ENCODE measurements around the gene EARS2. TPM values are rescaled to one million over a fixed set of nuclear protein-coding genes. Genes with fewer than 3 reads are reported as not detected.

The EARS2 gene
- total and polyA plus RNA-seq, 2 donors (not counting 1 experiment from before 2014, with no cell fraction given) = 27.3 to 40.3 TPM

DNA sequence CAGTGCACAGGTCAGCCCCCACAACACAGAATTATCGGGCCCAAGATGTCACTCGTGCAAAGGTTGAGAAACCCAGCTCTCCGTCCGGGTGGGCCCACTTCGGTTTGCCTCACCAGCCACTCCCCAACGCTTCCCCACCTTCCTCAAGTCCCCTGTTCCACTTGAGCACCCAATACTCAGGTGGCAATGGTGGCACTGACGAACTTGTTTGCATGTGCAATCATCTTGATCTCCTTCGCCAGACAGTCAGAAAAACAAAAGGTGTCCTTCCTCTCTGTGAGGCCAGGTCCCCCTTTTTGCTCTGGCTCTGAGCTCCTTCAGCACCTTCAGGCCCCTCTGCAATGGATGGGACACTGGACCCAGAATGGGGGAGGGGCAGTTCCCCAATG, 50.5 kb downstream of the EARS2 start:
- no peak overlapping the region for H3K4me2 ChIP-seq (ENCODE audit: extremely low read depth, insufficient read depth, low read length)
- no peaks in the 10 kb centered on the region for H3K27me3 ChIP-seq (ENCODE audit: control insufficient read depth, insufficient read depth, low read length)
- H2AFZ ChIP-seq (ENCODE audit: low read length) = no peak overlapping the region
- TF ChIP-seq, protein P1, sequence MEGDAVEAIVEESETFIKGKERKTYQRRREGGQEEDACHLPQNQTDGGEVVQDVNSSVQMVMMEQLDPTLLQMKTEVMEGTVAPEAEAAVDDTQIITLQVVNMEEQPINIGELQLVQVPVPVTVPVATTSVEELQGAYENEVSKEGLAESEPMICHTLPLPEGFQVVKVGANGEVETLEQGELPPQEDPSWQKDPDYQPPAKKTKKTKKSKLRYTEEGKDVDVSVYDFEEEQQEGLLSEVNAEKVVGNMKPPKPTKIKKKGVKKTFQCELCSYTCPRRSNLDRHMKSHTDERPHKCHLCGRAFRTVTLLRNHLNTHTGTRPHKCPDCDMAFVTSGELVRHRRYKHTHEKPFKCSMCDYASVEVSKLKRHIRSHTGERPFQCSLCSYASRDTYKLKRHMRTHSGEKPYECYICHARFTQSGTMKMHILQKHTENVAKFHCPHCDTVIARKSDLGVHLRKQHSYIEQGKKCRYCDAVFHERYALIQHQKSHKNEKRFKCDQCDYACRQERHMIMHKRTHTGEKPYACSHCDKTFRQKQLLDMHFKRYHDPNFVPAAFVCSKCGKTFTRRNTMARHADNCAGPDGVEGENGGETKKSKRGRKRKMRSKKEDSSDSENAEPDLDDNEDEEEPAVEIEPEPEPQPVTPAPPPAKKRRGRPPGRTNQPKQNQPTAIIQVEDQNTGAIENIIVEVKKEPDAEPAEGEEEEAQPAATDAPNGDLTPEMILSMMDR (conservative IDR thresholded peaks at IDR 0.05 in 1 of 2, IDR thresholded peaks at IDR 0.05 in 1 of 2; ENCODE audit: low read depth in 1 of 2, low read length in 2 of 2) = no peak
- TF ChIP-seq EZH2 (IDR thresholded peaks at IDR 0.05; ENCODE audit: low read length, missing control alignments) = no peak
- no peak overlapping the region for H3K9ac ChIP-seq (ENCODE audit: insufficient read depth, low read length)
- H3K4me3 ChIP-seq (replicated peaks in 1 of 4; ENCODE audit: control extremely low read depth in 1 of 4, insufficient read depth in 1 of 4, low read depth in 3 of 4, low read length in 4 of 4) = no peak overlapping the region
- no peak for DNase-seq (ENCODE audit: low read depth in 2 of 2)
- no peak overlapping the region for H3K27ac ChIP-seq (ENCODE audit: insufficient read depth, low read length)
- peaks cover 13% of the 10 kb centered on the region for H3K4me1 ChIP-seq (ENCODE audit: control insufficient read depth, extremely low read depth, insufficient read depth, low read length)
- H4K20me1 ChIP-seq (ENCODE audit: control insufficient read depth, extremely low read depth, insufficient read depth, low read length) = peaks cover 5% of the 10 kb centered on the region
- peaks cover 2% of the 10 kb centered on the region for H3K36me3 ChIP-seq (ENCODE audit: control insufficient read depth, insufficient read depth, low read length)
- H3K9me3 ChIP-seq (ENCODE audit: control insufficient read depth, insufficient read depth, low read depth, low read length) = no peaks in the 10 kb centered on the region
- peaks cover 29% of the 10 kb centered on the region for H3K79me2 ChIP-seq (ENCODE audit: control insufficient read depth, insufficient read depth, low read length)

GRCh38 chr16:23505671-23506605, 51.2 kb downstream of the EARS2 start:
- Histone ChIP-seq H3K27ac (ENCODE audit: insufficient read depth, low read length) (no peak overlapping the region), H3K79me2 (ENCODE audit: control insufficient read depth, insufficient read depth, low read length) (peaks cover 29% of the 10 kb centered on the region), H3K4me2 (ENCODE audit: extremely low read depth, insufficient read depth, low read length) (no peak overlapping the region), H4K20me1 (ENCODE audit: control insufficient read depth, extremely low read depth, insufficient read depth, low read length) (peaks cover 5% of the 10 kb centered on the region), H3K27me3 (ENCODE audit: control insufficient read depth, insufficient read depth, low read length) (no peaks in the 10 kb centered on the region), H3K9me3 (ENCODE audit: control insufficient read depth, insufficient read depth, low read depth, low read length) (no peaks in the 10 kb centered on the region), H3K9ac (ENCODE audit: insufficient read depth, low read length) (no peak overlapping the region), H3K4me3 (replicated peaks in 1 of 4; ENCODE audit: control extremely low read depth in 1 of 4, insufficient read depth in 1 of 4, low read depth in 3 of 4, low read length in 4 of 4) (no peak overlapping the region), H3K36me3 (ENCODE audit: control insufficient read depth, insufficient read depth, low read length) (peaks cover 2% of the 10 kb centered on the region), H2AFZ (ENCODE audit: low read length) (no peak overlapping the region), H3K4me1 (ENCODE audit: control insufficient read depth, extremely low read depth, insufficient read depth, low read length) (peaks cover 13% of the 10 kb centered on the region)
- no peak for TF ChIP-seq EZH2 (IDR thresholded peaks at IDR 0.05; ENCODE audit: low read length, missing control alignments)
- TF ChIP-seq, protein P1 (conservative IDR thresholded peaks at IDR 0.05 in 1 of 2, IDR thresholded peaks at IDR 0.05 in 1 of 2; ENCODE audit: low read depth in 1 of 2, low read length in 2 of 2) = no peak
- DNase-seq (ENCODE audit: low read depth in 2 of 2) = no peak

DNA sequence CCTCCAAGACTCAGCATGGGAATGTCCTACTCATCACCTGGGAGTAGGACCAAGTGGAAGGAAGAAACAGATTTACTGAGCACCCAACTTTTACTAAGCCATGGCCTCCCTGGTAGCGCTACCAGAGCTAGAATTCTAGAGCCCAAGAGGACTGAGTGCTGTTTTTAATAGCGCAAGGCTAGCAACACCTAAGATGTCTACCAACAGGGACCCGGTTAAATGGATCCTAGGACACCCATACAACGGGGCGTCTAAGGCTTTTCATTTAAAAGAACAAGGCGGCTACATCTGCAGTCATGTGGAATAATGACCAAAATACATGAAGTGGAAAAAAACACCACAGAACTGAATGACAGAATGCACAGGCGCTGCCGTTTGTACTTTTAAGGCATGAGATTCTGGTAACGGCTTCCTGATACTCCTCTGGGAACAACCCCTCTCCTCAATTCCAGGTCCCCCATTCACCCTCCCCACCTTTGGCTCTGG, 51.9 kb downstream of the EARS2 start:
- Histone ChIP-seq H4K20me1 (ENCODE audit: control insufficient read depth, extremely low read depth, insufficient read depth, low read length) (peaks cover 5% of the 10 kb centered on the region), H3K79me2 (ENCODE audit: control insufficient read depth, insufficient read depth, low read length) (peaks cover 30% of the 10 kb centered on the region), H3K4me2 (ENCODE audit: extremely low read depth, insufficient read depth, low read length) (no peak overlapping the region)

More for the DNA sequence above, 51.9 kb downstream of the EARS2 start:
- no peak overlapping the region for H2AFZ ChIP-seq (ENCODE audit: low read length)
- no peak for TF ChIP-seq EZH2 (IDR thresholded peaks at IDR 0.05; ENCODE audit: low read length, missing control alignments)
- TF ChIP-seq, protein P1 (conservative IDR thresholded peaks at IDR 0.05 in 1 of 2, IDR thresholded peaks at IDR 0.05 in 1 of 2; ENCODE audit: low read depth in 1 of 2, low read length in 2 of 2) = no peak
- peaks cover 13% of the 10 kb centered on the region for H3K4me1 ChIP-seq (ENCODE audit: control insufficient read depth, extremely low read depth, insufficient read depth, low read length)
- H3K27me3 ChIP-seq (ENCODE audit: control insufficient read depth, insufficient read depth, low read length) = no peaks in the 10 kb centered on the region
- no peak overlapping the region for H3K27ac ChIP-seq (ENCODE audit: insufficient read depth, low read length)
- peaks cover 2% of the 10 kb centered on the region for H3K36me3 ChIP-seq (ENCODE audit: control insufficient read depth, insufficient read depth, low read length)
- H3K9me3 ChIP-seq (ENCODE audit: control insufficient read depth, insufficient read depth, low read depth, low read length) = no peaks in the 10 kb centered on the region
- H3K4me3 ChIP-seq (replicated peaks in 1 of 4; ENCODE audit: control extremely low read depth in 1 of 4, insufficient read depth in 1 of 4, low read depth in 3 of 4, low read length in 4 of 4) = no peak overlapping the region
- DNase-seq (ENCODE audit: low read depth in 2 of 2) = peak in 1 of 2 donors; percentile 39
- no peak overlapping the region for H3K9ac ChIP-seq (ENCODE audit: insufficient read depth, low read length)

Measured in fibroblast of lung (primary cell).